CD14-positive monocyte (primary cell): ENCODE measurements around the gene FGFR3. TPM values are rescaled to one million over a fixed set of nuclear protein-coding genes. Genes with fewer than 3 reads are reported as not detected.

Source experiments
- DNase-seq, 3 donors: peaks; one replicate each; pipeline ENCODE4 v3.0.0-alpha.2; 2011 to 2022
- H2AFZ ChIP-seq: 2 replicates; pipeline ENCODE4 v1.6.0; 2012; ENCODE audit warnings: mild to moderate bottlenecking, low read depth, low read length, inconsistent platforms; ENCODE audit not compliant: insufficient read depth, poor library complexity, severe bottlenecking
- H3K27ac ChIP-seq, 2 donors: 1 replicate in 1 of 2; 2 replicates in 1 of 2; pipeline ENCODE4 v1.5.1; 2012 to 2013; ENCODE audit warnings: low read length in 2 of 2, control low read depth in 1 of 2, inconsistent platforms in 1 of 2, low read depth in 1 of 2, mild to moderate bottlenecking in 1 of 2
- H3K27me3 ChIP-seq, 2 donors: one replicate each; pipeline versions ENCODE4 v1.6.0 to v1.6.1; 2011 to 2013; ENCODE audit warnings: low read length in 2 of 2; ENCODE audit not compliant: control insufficient read depth in 2 of 2, insufficient read depth in 2 of 2
- H3K36me3 ChIP-seq, 2 donors: replicated peaks in 1 of 2; 1 replicate in 1 of 2; 2 replicates in 1 of 2; pipeline versions ENCODE4 v1.5.1 to v1.6.1; 2012 to 2013; ENCODE audit warnings: low read length in 2 of 2, control low read depth in 1 of 2, inconsistent platforms in 1 of 2, mild to moderate bottlenecking in 1 of 2; ENCODE audit not compliant: insufficient read depth in 2 of 2, control insufficient read depth in 1 of 2
- H3K4me1 ChIP-seq, 2 donors: 1 replicate in 1 of 2; 2 replicates in 1 of 2; pipeline versions ENCODE4 v1.5.1 to v1.6.1; 2012 to 2013; ENCODE audit warnings: low read length in 2 of 2, control low read depth in 1 of 2, inconsistent platforms in 1 of 2, mild to moderate bottlenecking in 1 of 2, moderate library complexity in 1 of 2; ENCODE audit not compliant: insufficient read depth in 2 of 2, control insufficient read depth in 1 of 2
- H3K4me2 ChIP-seq: replicated peaks from 2 replicates; pipeline ENCODE3; 2012; ENCODE audit warnings: low read length, moderate library complexity, mild to moderate bottlenecking; ENCODE audit not compliant: poor library complexity, severe bottlenecking; ENCODE audit errors: extremely low read depth
- H3K4me3 ChIP-seq, 3 experiments: fragments of 200-600 bp in 1 of 3; sonication (generic) in 1 of 3; replicated peaks in 1 of 3; 1 replicate in 2 of 3; 2 replicates in 1 of 3; pipeline ENCODE4 v1.5.1; 2011 to 2013; ENCODE audit warnings: low read length in 3 of 3, mild to moderate bottlenecking in 3 of 3, control low read depth in 2 of 3, low read depth in 2 of 3, inconsistent platforms in 1 of 3, moderate library complexity in 1 of 3
- H3K79me2 ChIP-seq: 2 replicates; pipeline ENCODE4 v1.6.0; 2012; ENCODE audit warnings: mild to moderate bottlenecking, control low read depth, inconsistent platforms, low read length, moderate library complexity; ENCODE audit not compliant: insufficient read depth
- H3K9ac ChIP-seq: 2 replicates; pipeline ENCODE4 v1.6.0; 2017; ENCODE audit warnings: low read length, mild to moderate bottlenecking; ENCODE audit not compliant: insufficient read depth, poor library complexity, severe bottlenecking
- H3K9me3 ChIP-seq, 2 donors: replicated peaks in 1 of 2; 1 replicate in 1 of 2; 2 replicates in 1 of 2; pipeline versions ENCODE4 v1.5.1 to v1.6.1; 2012 to 2013; ENCODE audit warnings: low read length in 2 of 2, control low read depth in 1 of 2; ENCODE audit not compliant: control insufficient read depth in 1 of 2, insufficient read depth in 1 of 2
- H4K20me1 ChIP-seq: 2 replicates; pipeline ENCODE4 v1.6.0; 2012; ENCODE audit warnings: mild to moderate bottlenecking, low read length, control low read depth, moderate library complexity; ENCODE audit not compliant: insufficient read depth
- H3K27ac Mint-ChIP-seq, 7 donors: one replicate each; pipeline ENCODE4 v1.8.0; 2020; ENCODE audit warnings: mild to moderate bottlenecking in 7 of 7, mixed read lengths in 7 of 7, moderate library complexity in 6 of 7, inconsistent platforms in 2 of 7
- H3K27me3 Mint-ChIP-seq, 3 donors: one replicate each; pipeline ENCODE4 v1.8.0; 2021 to 2022; ENCODE audit warnings: low read depth in 3 of 3, mild to moderate bottlenecking in 3 of 3, mixed read lengths in 3 of 3, moderate library complexity in 3 of 3, inconsistent platforms in 1 of 3
- H3K36me3 Mint-ChIP-seq, 2 donors: one replicate each; pipeline ENCODE4 v1.8.0; 2020; ENCODE audit warnings: mixed read lengths in 2 of 2, inconsistent platforms in 1 of 2, mild to moderate bottlenecking in 1 of 2
- H3K4me1 Mint-ChIP-seq: one replicate; pipeline ENCODE4 v1.8.0; 2020; ENCODE audit warnings: mild to moderate bottlenecking, mixed read lengths
- H3K4me3 Mint-ChIP-seq, 2 donors: one replicate each; pipeline ENCODE4 v1.8.0; 2020; ENCODE audit warnings: mild to moderate bottlenecking in 2 of 2, mixed read lengths in 2 of 2, moderate library complexity in 1 of 2
- H3K9me3 Mint-ChIP-seq, 7 donors: one replicate each; pipeline ENCODE4 v1.8.0; 2020 to 2022; ENCODE audit warnings: mixed read lengths in 7 of 7, mild to moderate bottlenecking in 6 of 7, moderate library complexity in 6 of 7, inconsistent platforms in 2 of 7
- CTCF ChIP-seq: fragments of 200-600 bp; IDR thresholded peaks from one replicate; pipeline ENCODE4 v1.8.0; 2022; ENCODE audit warnings: antibody characterized with exemption, mild to moderate bottlenecking
- WGBS: methylation state at CpG from one replicate; pipeline ENCODE4 v1.1.5; 2013; ENCODE audit warnings: missing lambda C conversion rate; ENCODE audit not compliant: insufficient coverage; 5-methylcytosine and 5-hydroxymethylcytosine counted together
- intact Hi-C, 2 donors: fragments of 100-400 bp; cut with micrococcal nuclease; formaldehyde crosslinking; loops; one replicate each; pipeline versions ENCODE4 v1.15.0 to v1.15.1; 2023
- polyA plus RNA-seq, 3 donors: library from polyadenylated mRNA; depleted of rRNA in 1 of 3; unstranded in 2 of 3; stranded (reverse) in 1 of 3; fragments of 300-500 nt in 2 of 3; fragments of >200 nt in 1 of 3; fragmentation: Illumina TruSeq in 2 of 3; gene quantifications; 1 replicate in 2 of 3; 2 replicates in 1 of 3; pipeline ENCODE4 v1.2.3, GENCODE V29; 2012 to 2021

Gene FGFR3
- polyA plus RNA-seq, 3 donors: 0.07 TPM; not detected in 2

GRCh38 chr4:1856943-1857699 lies 64.0 kb downstream of the FGFR3 start:
- peak overlapping the region; percentile 99 for H3K4me2 ChIP-seq
- H3K36me3 ChIP-seq: peaks cover 0 to 8% of the 10 kb centered on the region in 2 donors
- intact Hi-C loops: loop anchor here (2.0 to 10.0 kb wide), 6 partner anchors 14 to 1108 kb away; partner anchors contain the start of genes GRK4 (in 2 of the 2), NOP14 (in 2 of the 2), NSD2 (in 1 of the 2) and SLBP (in 1 of the 2)
- TF ChIP-seq CTCF: no peak
- H3K4me3 Mint-ChIP-seq: peak overlapping the region; percentile 82 to 85
- H3K4me3 ChIP-seq: peak overlapping the region; percentile 72 to 89 (median 76)
- H3K9ac ChIP-seq: peak overlapping the region; percentile 78
- no peaks in the 10 kb centered on the region for H3K9me3 Mint-ChIP-seq
- H3K4me1 Mint-ChIP-seq: peaks cover 26% of the 10 kb centered on the region
- H2AFZ ChIP-seq: peak overlapping the region; percentile 92
- peaks cover 37% of the 10 kb centered on the region for H3K79me2 ChIP-seq
- H3K27me3 Mint-ChIP-seq: peaks cover 0 to 11% (median 6%) of the 10 kb centered on the region in 3 donors
- 25% methylated on average over 23 of the region's 32 CpGs for WGBS
- H3K27ac ChIP-seq: peak overlapping the region in 1 of 2 donors; percentile 56
- peaks cover 14% of the 10 kb centered on the region for H4K20me1 ChIP-seq
- peaks cover 6 to 15% of the 10 kb centered on the region in 2 donors for H3K36me3 Mint-ChIP-seq
- no peaks in the 10 kb centered on the region for H3K9me3 ChIP-seq
- DNase-seq: peak in 1 of 3 donors; percentile 10
- peaks cover 22 to 33% of the 10 kb centered on the region in 2 donors for H3K4me1 ChIP-seq
- H3K27me3 ChIP-seq: no peaks in the 10 kb centered on the region
- H3K27ac Mint-ChIP-seq: peak overlapping the region in 4 of 7 donors; percentile 3 to 69 (median 33)

GRCh38 chr4:1857931-1858330 lies 64.8 kb downstream of the FGFR3 start:
- Histone ChIP-seq H4K20me1 (peaks cover 6% of the 10 kb centered on the region), H3K4me2 (no peak overlapping the region), H3K27ac (no peak overlapping the region), H3K27me3 (no peaks in the 10 kb centered on the region), H3K9ac (no peak overlapping the region), H3K9me3 (no peaks in the 10 kb centered on the region), H3K79me2 (peaks cover 29% of the 10 kb centered on the region), H3K4me1 (peaks cover 29 to 41% of the 10 kb centered on the region in 2 donors), H2AFZ (no peak overlapping the region), H3K36me3 (peaks cover 0 to 7% of the 10 kb centered on the region in 2 donors), H3K4me3 (no peak overlapping the region)
- Mint-ChIP-seq H3K36me3 (peaks cover 5 to 9% of the 10 kb centered on the region in 2 donors), H3K27ac (no peak overlapping the region), H3K4me1 (peaks cover 30% of the 10 kb centered on the region), H3K27me3 (peaks cover 3 to 13% (median 10%) of the 10 kb centered on the region in 3 donors), H3K4me3 (no peak overlapping the region), H3K9me3 (no peaks in the 10 kb centered on the region)
- TF ChIP-seq CTCF: no peak
- intact Hi-C loops: loop anchor here (2.0 to 10.0 kb wide), 6 partner anchors 13 to 1107 kb away; partner anchors contain the start of genes GRK4 (in 2 of the 2), NOP14 (in 2 of the 2), NSD2 (in 1 of the 2) and SLBP (in 1 of the 2)
- 89% methylated on average over 5 of the region's 5 CpGs for WGBS
- no peak for DNase-seq

Other genes with a start within 250 kb of the FGFR3 start
- gene FAM53A, start 109.0 kb upstream of the FGFR3 start, polyA plus RNA-seq: under 1 TPM; 0.40 to 0.82 (median 0.76) TPM
- gene SLBP, start 81.0 kb upstream of the FGFR3 start, polyA plus RNA-seq: 10 to 100 TPM; 39.6 to 63.7 (median 59.1) TPM
- 10 to 100 TPM; 22.4 to 40.2 (median 24.1) TPM for gene TMEM129, start 72.0 kb upstream of the FGFR3 start, polyA plus RNA-seq
- gene TACC3, start 71.8 kb upstream of the FGFR3 start, polyA plus RNA-seq: 10 to 100 TPM; 43.7 to 84.2 (median 56.6) TPM
- gene LETM1, start 62.9 kb downstream of the FGFR3 start, polyA plus RNA-seq: 10 to 100 TPM in 1 of 3 donors, 1 to 10 TPM in 2; 6.2 to 18.6 (median 9.0) TPM
- 1 to 10 TPM; 1.9 to 8.7 (median 2.3) TPM for gene NSD2, start 78.1 kb downstream of the FGFR3 start, polyA plus RNA-seq
- 10 to 100 TPM; 10.0 to 22.1 (median 10.5) TPM for gene NELFA, start 215.7 kb downstream of the FGFR3 start, polyA plus RNA-seq